Activated T-helper 9 cell treated with anti-CD3 and anti-CD28 coated beads, Interleukin-2, amount 50 U/mL, for 16 hours (primary cell): Measurements from ENCODE around the gene CD72.
"Not testable (repeated sequence)": the region's sequence is repeated elsewhere in the genome, so short reads cannot be mapped to it uniquely, and the experiment has no call there.

Source experiments
- DNase-seq: peaks from one replicate; pipeline ENCODE4 v3.0.0-alpha.2; 2020; ENCODE audit warnings: low read depth

CD72 gene

GRCh38 chr9:35649431-35650340 is 31.5 kb upstream of the CD72 start:
- no peak for DNase-seq

- peak; percentile 89 for DNase-seq
Observed at GRCh38 chr9:35646533-35647265, 28.5 kb upstream of the CD72 start.

DNA sequence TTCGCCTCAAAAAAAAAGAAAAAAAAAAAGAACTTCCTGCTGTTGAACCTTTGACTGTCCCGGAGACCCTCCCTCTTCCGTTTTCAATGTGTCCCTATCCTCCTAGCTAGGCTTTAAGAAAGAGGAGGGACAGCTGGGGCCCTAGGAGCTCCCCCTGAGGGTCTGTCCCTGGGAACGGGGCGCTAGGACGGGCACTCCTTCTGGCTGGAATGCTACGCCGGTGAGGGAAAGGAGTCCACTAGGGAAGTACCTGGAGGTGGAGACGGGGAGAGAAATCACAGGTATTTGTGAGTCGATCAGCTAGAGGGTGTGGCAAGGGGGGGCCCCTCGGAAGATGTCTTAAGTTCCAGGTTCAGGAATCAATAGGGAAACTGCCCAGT is 27.9 kb upstream of the CD72 start:
- no peak for DNase-seq

- DNase-seq: not testable (repeated sequence)
Observed at GRCh38 chr9:35645736-35646135, 27.5 kb upstream of the CD72 start.

- no peak for DNase-seq
Observed at GRCh38 chr9:35643046-35643445, 24.8 kb upstream of the CD72 start.

DNA sequence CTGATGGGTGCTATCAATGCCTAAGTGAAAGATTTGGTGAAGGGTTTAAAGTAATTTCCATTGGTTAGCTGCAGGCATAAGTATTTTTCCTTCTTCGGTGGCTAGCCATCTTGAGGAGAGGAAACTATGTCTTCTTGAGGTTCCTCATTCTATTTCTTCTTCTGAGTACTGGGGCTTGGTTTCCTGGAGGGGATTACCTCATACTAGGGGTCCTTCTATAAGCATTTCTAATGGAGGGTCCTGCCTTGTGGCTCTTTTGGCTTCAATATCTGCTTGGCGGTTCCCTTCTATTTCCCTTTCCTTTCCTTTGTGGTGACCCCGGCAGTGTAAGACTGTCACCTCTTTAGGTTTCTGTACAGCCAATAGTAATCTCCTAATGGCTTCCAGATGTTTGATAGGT is 23.3 kb upstream of the CD72 start:
- DNase-seq: not testable (repeated sequence)

- not testable (repeated sequence) for DNase-seq
Observed at GRCh38 chr9:35640431-35640830, 22.2 kb upstream of the CD72 start.

- no peak for DNase-seq
Observed at GRCh38 chr9:35639631-35640030, 21.4 kb upstream of the CD72 start.

GRCh38 chr9:35639225-35639624 is 21.0 kb upstream of the CD72 start:
- not testable (repeated sequence) for DNase-seq

DNA sequence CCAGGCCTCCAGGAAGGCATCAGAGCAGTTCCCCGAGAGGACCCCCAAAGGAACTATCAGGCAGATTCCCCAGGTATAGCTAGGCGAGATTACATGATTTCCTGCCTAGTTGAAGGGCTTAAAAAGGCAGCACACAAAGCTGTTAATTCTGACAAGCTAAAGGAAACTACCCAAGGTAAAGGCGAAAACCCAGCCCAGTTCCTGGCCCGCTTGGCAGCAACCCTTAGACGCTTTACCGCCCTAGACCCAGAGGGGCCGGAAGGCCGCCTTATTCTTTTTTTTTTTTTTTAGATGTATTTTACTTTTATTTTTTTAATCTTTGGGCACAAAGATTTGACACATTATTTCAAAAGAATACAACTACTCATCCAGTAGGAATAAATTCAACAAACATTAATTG is 20.5 kb upstream of the CD72 start:
- DNase-seq: not testable (repeated sequence)

- DNase-seq: not testable (repeated sequence)
Observed at GRCh38 chr9:35637427-35637955, 19.3 kb upstream of the CD72 start.

- not testable (repeated sequence) for DNase-seq
Observed at GRCh38 chr9:35636877-35637246, 18.6 kb upstream of the CD72 start.

DNA sequence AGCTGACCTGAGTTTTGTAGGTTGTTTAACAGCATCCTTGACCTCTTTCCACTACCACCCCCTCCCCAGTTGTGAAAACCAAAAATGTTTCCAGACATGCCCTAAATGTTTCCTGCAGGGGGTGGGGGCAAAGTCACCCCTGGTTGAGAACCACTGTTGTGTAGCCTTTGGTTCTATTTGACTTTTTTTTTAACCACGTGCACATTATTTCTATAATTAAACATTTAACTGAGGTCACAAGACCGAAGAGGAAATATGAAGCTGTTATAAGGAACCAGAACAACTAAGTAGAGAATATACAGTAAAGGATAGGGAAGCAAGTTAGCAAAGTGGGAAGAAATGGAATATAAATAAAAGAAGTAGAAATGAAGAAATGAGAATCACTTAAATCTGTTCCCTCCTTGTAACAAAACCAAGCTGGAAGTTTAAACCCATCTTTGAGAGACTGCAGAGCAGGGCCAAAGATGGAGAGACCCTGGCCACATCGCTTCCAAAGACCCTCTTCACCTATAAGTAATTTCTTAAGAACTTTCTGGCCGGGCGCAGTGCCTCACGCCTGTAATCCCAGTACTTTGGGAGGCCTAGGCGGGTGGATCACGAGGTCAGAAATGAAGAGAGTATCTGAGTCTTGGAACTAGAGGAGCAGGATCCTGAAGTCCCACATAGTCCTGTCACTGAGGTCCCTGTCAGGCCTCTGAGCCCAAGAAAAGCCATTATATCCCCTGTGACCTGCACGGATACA is 18.1 kb upstream of the CD72 start:
- no peak for DNase-seq

DNA sequence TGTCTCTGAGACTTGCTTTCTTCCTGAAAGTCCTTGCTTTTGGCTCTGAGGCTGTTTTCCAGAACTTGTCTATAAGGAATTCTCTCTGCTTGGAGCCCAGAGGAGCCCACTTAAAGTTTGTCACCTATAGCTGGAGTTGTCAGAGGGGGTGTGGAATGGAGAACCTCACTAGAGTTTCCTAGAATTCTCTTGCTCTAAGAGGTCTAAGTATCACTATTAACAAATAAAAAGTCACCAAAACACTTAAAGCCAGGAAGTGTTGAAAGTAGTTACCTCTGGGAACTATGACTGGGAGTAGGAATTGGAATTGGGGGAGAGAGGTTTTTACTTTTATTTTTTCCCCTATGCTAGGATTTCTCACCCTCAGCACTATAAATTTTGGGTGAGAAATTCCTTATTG is 17.5 kb upstream of the CD72 start:
- no peak for DNase-seq

GRCh38 chr9:35629597-35629996 is 11.4 kb upstream of the CD72 start:
- no peak for DNase-seq

DNA sequence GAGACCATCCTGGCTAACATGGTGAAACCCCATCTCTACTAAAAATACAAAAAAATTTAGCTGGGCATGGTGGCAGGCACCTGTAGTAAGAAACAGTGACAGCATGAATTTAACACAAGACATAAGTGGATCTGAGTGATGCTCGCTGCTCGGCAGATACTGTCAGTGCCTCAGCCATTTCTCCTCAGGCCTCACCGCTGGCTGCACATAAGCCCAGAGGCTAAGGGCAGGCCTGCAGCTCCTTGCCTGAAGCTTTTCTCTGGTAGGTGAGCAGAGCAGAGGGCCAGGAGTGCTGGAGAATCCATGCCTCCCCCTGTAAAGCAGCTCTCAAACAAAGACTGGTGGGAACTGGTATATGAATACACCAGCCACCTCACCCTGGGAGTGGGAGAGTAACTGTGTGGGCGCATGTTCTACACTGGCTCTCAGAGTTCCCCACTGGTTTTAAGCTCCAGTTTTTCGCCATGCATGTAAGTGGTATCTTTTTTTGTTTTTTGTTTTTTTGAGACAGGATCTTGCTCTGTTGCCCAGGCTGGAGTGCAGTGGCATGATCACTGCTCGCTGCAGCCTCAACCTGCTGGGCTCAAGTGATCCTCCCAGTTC is 10.3 kb upstream of the CD72 start:
- no peak for DNase-seq

- DNase-seq: no peak
Observed at GRCh38 chr9:35627575-35627974, 9.4 kb upstream of the CD72 start.

GRCh38 chr9:35619800-35620158 is 1.6 kb upstream of the CD72 start:
- DNase-seq: no peak

- no peak for DNase-seq
Observed at GRCh38 chr9:35618854-35619799, 914 bp upstream of the CD72 start.

DNA sequence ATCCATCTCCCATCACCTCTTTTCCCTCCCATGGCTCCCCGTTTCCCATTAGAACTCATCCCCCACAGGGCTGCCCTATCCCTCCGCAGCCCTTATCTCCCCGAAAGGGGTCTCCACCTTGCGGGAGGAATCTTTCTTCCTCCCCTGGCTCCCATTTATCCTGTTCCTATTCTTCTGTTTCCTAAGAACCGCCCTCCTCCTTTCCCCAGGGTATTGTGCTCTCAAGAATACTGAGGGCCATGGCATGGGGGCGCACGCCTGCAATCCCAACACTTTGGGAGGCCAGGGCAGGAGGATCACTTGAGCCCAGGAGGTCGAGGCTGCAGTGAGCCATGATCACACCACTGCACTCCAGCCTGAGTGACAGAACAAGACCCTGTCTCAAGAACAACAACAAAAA is 665 bp downstream of the CD72 start:
- no peak for DNase-seq
